GM12892 (cell line): ENCODE data around the gene FAM234B.

ENCODE experiments used
- POLR2A ChIP-seq: IDR thresholded peaks from 2 replicates; pipeline ENCODE4 v1.6.1; 2011; ENCODE audit warnings: low read depth, low read length, control low read depth
- POLR2AphosphoS5 ChIP-seq: IDR thresholded peaks from 2 replicates; pipeline ENCODE4 v1.6.1; 2011; ENCODE audit warnings: low read depth, low read length, control low read depth

DNA sequence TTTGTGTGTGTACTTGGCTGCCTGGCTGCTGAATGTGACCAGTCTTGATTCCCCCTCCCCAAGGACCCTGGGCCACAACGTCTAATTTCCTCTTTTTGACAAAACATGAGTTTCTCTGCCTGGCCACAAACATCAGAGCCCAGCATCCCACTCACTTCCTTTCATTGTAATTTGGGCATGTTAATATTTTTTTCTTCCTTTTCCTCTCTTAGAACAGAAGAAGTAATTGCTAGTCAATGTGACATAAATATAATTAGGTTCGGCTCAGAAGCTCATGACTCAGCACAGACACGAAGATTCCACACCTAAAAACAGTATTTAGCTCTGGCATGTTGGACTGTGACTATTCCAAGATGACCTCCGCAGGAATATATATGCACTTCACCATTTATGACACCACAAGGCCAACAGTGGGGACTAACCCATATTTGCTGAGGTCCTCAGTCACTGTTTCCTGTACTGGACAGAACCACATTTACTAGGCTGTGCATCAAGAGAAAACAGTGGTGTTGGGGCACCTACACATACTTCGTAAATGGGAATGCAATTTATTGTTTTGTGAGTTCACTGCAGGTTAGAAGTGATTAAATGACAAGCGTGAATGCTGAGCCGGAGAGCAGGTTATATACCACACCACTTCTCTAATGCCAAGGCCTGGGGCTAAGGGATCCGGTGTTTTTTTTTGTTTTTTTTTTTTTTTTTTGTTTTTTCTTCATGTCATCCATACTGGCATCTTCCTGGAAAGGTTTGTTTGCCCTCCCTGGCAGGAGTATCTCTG is 55.1 kb downstream of the FAM234B start:
- no peak for TF ChIP-seq POLR2A
- no peak for TF ChIP-seq POLR2AphosphoS5
